ENCODE measurements around the gene EMX1. TPM values are rescaled to one million over a fixed set of nuclear protein-coding genes. Genes with fewer than 3 reads are reported as not detected.

The EMX1 gene
- polyA plus RNA-seq, 3 donors = not detected

DNA sequence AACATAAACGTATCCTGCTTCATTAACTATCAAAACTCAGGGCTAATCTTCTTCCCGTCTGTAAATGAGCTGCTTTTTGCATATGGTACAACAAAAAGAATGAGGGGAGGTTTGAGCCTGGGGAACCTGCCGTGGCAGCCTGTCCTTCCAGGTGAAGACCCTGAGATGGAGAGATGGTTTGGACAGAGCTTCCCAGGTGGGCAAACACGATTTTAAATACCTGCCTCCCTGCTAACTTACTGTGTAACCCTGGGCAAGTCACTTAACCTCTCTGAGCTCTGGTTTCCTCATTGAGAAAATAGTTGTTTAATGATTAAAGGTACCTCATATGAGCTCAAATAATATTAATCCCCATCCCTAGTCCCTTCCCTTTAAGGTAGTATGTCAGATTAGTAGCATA lies 9.0 kb downstream of the EMX1 start:
- Histone ChIP-seq H4K20me1 (ENCODE audit: insufficient read depth, low read length) (no peaks in the 10 kb centered on the region), H3K9ac (ENCODE audit: insufficient read depth, low read length, poor library complexity, severe bottlenecking) (no peak overlapping the region), H3K4me2 (replicated peaks; ENCODE audit: extremely low read depth, low read length, poor library complexity, severe bottlenecking) (no peak overlapping the region), H3K36me3 (replicated peaks in 1 of 2; ENCODE audit: control insufficient read depth in 1 of 2, insufficient read depth in 2 of 2, low read length in 2 of 2) (no peaks in the 10 kb centered on the region), H3K9me3 (replicated peaks in 1 of 2; ENCODE audit: control insufficient read depth in 1 of 2, insufficient read depth in 1 of 2, low read length in 2 of 2) (peaks cover 0 to 44% of the 10 kb centered on the region in 2 donors), H3K79me2 (ENCODE audit: insufficient read depth, low read length) (no peaks in the 10 kb centered on the region), H3K27ac (ENCODE audit: low read depth in 1 of 2, low read length in 2 of 2) (no peak overlapping the region), H3K27me3 (ENCODE audit: control insufficient read depth in 2 of 2, insufficient read depth in 2 of 2, low read length in 2 of 2) (peaks cover 83 to 94% of the 10 kb centered on the region in 2 donors), H2AFZ (ENCODE audit: insufficient read depth, low read depth, low read length, poor library complexity, severe bottlenecking) (no peak overlapping the region), H3K4me3 (replicated peaks in 1 of 3; ENCODE audit: low read depth in 2 of 3, low read length in 3 of 3) (no peak overlapping the region), H3K4me1 (ENCODE audit: control insufficient read depth in 1 of 2, insufficient read depth in 2 of 2, low read length in 2 of 2) (no peaks in the 10 kb centered on the region)
- H3K36me3 Mint-ChIP-seq = no peaks in the 10 kb centered on the region
- DNase-seq = no peak
- peaks cover 42 to 48% (median 47%) of the 10 kb centered on the region in 3 donors for H3K27me3 Mint-ChIP-seq (ENCODE audit: low read depth in 3 of 3)
- peaks cover 4% of the 10 kb centered on the region for H3K4me1 Mint-ChIP-seq
- H3K4me3 Mint-ChIP-seq = no peak overlapping the region
- peaks cover 0 to 7% (median 0%) of the 10 kb centered on the region in 7 donors for H3K9me3 Mint-ChIP-seq
- intact Hi-C loops (cut with micrococcal nuclease) = no loop called here
- no peak for TF ChIP-seq CTCF (IDR thresholded peaks at IDR 0.05)
- whole genome bisulfite sequencing (ENCODE audit: insufficient coverage) = no CpG with 5 or more reads among the region's 4 CpGs
- H3K27ac Mint-ChIP-seq = no peak overlapping the region

- no peak for TF ChIP-seq CTCF (IDR thresholded peaks at IDR 0.05)
- Mint-ChIP-seq H3K4me3 (no peak overlapping the region), H3K36me3 (no peaks in the 10 kb centered on the region), H3K27ac (no peak overlapping the region), H3K9me3 (peaks cover 0 to 7% (median 0%) of the 10 kb centered on the region in 7 donors), H3K4me1 (peaks cover 4% of the 10 kb centered on the region), H3K27me3 (ENCODE audit: low read depth in 3 of 3) (peaks cover 39 to 44% (median 42%) of the 10 kb centered on the region in 3 donors)
- H3K36me3 ChIP-seq (replicated peaks in 1 of 2; ENCODE audit: control insufficient read depth in 1 of 2, insufficient read depth in 2 of 2, low read length in 2 of 2) = no peaks in the 10 kb centered on the region
- H3K9me3 ChIP-seq (replicated peaks in 1 of 2; ENCODE audit: control insufficient read depth in 1 of 2, insufficient read depth in 1 of 2, low read length in 2 of 2) = peaks cover 0 to 39% of the 10 kb centered on the region in 2 donors
- H2AFZ ChIP-seq (ENCODE audit: insufficient read depth, low read depth, low read length, poor library complexity, severe bottlenecking) = no peak overlapping the region
- WGBS (ENCODE audit: insufficient coverage) = 45% methylated on average over 4 of the region's 6 CpGs
- no peaks in the 10 kb centered on the region for H3K79me2 ChIP-seq (ENCODE audit: insufficient read depth, low read length)
- no peak overlapping the region for H3K27ac ChIP-seq (ENCODE audit: low read depth in 1 of 2, low read length in 2 of 2)
- no peak for DNase-seq
- intact Hi-C loops (cut with micrococcal nuclease) = no loop called here
- H3K4me3 ChIP-seq (replicated peaks in 1 of 3; ENCODE audit: low read depth in 2 of 3, low read length in 3 of 3) = no peak overlapping the region
- no peak overlapping the region for H3K9ac ChIP-seq (ENCODE audit: insufficient read depth, low read length, poor library complexity, severe bottlenecking)
- no peaks in the 10 kb centered on the region for H4K20me1 ChIP-seq (ENCODE audit: insufficient read depth, low read length)
- H3K4me2 ChIP-seq (replicated peaks; ENCODE audit: extremely low read depth, low read length, poor library complexity, severe bottlenecking) = no peak overlapping the region
- H3K4me1 ChIP-seq (ENCODE audit: control insufficient read depth in 1 of 2, insufficient read depth in 2 of 2, low read length in 2 of 2) = no peaks in the 10 kb centered on the region
- H3K27me3 ChIP-seq (ENCODE audit: control insufficient read depth in 2 of 2, insufficient read depth in 2 of 2, low read length in 2 of 2) = peaks cover 77 to 93% of the 10 kb centered on the region in 2 donors
Measured at GRCh38 chr2:72926811-72927465, 9.6 kb downstream of the EMX1 start.

All from CD14-positive monocyte (primary cell).